AG09309 (cell line): ENCODE results near the gene PFKL.

Experiments used
- DNase-seq: peaks from one replicate; pipeline ENCODE4 v3.0.0-alpha.2; 2010; ENCODE audit warnings: low read depth
- H3K4me3 ChIP-seq: 2 replicates; pipeline ENCODE4 v1.5.1; 2011; ENCODE audit warnings: mild to moderate bottlenecking, low read depth, low read length, moderate library complexity; ENCODE audit not compliant: control insufficient read depth
- TF ChIP-seq, protein P1 (sequence below): IDR thresholded peaks from 2 replicates; pipeline ENCODE4 v1.5.1; 2011; ENCODE audit warnings: mild to moderate bottlenecking, low read depth, low read length, inconsistent platforms; ENCODE audit not compliant: insufficient read depth, control insufficient read depth; ENCODE audit errors: missing control alignments

Gene PFKL

DNA sequence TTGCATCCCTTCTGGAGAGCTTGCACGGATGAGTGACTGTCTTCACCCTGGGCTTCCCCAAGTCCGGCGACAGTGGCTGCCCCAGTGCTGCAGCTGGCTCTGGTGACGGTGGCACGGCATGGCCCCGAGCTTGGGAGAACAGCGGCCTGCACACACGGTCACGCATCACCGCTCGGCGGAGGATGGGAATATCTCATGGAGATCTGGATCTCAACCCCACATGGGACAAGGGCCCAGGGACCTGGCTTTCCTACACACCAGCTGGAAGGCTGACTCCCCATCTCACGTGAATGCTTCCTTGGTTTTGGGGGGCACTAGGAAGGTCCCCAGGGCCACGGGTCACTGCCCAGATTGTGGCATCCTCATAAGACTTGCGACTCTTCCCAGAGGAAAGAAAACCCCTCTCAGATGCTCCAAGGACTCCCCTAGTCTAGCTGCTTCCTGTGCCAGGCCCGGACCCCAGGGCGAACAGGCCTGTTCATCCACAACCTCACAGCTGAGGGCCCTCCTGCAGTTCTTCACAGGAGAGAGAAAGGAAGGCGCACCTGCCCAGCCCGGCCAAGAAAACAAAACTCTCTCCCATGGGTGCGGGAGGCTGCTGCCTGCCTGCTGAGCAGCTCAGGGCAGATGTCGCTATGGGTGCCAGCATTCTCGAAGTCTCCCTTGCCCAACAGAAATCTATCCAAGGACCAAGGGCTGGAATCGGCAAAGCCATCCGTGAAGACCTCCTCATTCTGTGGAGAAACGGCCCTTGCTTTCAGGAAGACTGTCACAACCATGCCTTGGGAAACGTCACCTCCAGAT lies 29.4 kb downstream of the PFKL start:
- TF ChIP-seq, protein P1, sequence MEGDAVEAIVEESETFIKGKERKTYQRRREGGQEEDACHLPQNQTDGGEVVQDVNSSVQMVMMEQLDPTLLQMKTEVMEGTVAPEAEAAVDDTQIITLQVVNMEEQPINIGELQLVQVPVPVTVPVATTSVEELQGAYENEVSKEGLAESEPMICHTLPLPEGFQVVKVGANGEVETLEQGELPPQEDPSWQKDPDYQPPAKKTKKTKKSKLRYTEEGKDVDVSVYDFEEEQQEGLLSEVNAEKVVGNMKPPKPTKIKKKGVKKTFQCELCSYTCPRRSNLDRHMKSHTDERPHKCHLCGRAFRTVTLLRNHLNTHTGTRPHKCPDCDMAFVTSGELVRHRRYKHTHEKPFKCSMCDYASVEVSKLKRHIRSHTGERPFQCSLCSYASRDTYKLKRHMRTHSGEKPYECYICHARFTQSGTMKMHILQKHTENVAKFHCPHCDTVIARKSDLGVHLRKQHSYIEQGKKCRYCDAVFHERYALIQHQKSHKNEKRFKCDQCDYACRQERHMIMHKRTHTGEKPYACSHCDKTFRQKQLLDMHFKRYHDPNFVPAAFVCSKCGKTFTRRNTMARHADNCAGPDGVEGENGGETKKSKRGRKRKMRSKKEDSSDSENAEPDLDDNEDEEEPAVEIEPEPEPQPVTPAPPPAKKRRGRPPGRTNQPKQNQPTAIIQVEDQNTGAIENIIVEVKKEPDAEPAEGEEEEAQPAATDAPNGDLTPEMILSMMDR, result no peak
- DNase-seq, result no peak
- no peak overlapping the region for H3K4me3 ChIP-seq

DNA sequence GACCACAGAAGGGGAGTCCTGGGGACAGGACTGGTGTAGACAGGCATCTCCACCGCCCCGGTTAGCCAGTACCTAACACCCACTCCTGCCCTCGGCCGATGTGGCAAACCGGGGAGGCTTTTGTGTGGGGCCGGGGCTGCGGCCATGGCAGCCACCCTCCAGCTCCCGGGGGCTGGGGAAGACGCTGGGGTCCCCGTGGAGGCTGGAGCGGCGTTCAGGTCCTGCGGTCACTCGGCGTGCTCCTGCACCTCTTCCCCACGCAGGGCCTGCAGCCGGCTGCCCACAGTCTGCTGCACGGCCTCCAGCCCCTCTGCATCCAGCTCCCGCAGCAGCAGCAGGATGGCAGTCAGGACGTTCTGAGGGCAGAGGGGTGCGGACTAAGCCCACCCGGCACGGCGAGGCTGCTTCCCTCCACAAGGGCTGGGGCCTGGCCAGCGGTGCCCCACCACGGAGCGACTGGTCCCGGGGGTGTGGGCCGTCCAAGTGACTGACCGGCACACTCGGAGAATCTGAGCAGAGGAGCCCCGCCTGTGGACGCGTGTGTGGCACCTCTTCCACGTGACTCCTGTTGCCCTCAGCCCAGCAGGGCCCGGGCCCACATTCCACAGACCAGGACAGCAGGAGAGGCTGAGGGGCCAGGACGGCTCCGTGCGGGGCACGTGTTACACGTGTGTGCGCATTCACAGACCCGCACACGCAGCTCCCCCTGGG lies 30.3 kb downstream of the PFKL start:
- no peak for DNase-seq
- TF ChIP-seq, protein P1, result no peak

DNA sequence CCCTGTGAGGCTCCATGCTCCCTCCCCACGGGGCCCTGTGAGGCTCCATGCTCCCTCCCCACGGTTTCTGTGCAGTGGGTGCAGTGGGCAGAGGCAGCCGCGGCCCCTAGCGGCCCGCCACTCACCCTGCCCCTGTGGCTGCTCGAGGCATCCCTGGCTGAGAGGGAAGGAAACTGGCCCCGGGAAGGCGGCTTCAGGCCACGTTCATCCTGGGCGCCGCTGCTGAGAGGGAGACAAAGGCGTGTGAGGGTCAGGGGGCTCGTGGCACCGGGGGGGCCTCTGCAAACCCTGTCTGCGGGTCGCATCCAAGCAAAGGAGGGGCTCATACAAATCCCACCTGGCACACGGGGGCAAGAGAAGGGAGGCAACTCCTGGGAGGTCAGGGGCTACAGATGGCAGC lies 30.8 kb downstream of the PFKL start:
- TF ChIP-seq, protein P1, result no peak
- no peak for DNase-seq
- no peak overlapping the region for H3K4me3 ChIP-seq

More for the DNA sequence above, 30.3 kb downstream of the PFKL start:
- H3K4me3 ChIP-seq, result no peak overlapping the region

DNA sequence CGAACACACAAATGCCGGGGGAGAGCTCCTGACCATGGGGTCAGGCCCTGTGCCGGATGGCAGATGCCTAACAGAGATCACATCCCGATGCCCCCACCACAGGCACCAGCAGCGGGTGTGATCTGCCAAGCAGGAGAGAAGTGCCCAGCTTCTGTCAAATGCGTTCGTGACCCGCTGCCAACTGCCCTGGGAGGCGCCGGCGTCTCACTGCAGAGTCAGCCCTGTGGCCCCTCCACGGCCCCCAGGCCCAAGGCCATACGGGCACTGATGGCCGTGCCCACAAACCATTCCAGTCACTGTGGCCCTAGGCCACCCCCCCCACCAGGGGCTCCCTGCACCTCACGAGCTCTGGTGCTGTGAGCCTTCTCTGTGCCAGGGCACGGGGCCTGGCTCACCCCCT lies 31.4 kb downstream of the PFKL start:
- no peak for DNase-seq
- no peak overlapping the region for H3K4me3 ChIP-seq
- TF ChIP-seq, protein P1, result no peak

DNA sequence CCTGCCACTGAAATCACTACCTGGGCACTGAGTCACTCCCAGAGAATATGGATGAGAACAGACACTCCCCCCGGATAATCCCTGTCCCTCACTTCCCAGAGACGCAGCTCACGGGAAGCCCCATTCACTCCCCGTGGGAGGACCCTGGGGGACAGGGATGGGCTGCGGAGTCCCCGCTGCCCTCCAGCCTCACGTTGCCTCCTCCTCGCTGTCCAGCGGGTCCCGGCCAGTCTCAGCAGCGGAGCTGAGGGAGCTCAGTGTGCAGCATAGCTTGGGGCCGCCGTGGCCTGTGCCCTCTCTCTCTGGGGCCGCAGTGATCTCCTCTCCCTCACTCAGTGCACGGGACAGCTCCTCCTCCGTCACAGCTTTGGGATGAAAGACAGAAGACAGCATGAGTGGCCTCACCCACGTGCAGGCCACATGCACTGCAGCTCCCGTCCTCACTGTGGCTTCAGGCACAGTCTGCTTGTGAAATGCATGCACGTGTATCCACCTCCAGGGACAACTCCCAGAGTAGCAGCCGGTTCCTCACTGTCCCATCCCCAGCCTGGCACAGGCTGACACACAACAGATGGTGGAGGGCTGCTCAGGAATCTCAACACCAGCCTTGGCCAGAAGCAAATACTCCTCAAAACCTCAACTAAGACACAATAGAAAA lies 31.9 kb downstream of the PFKL start:
- TF ChIP-seq, protein P1, result no peak
- DNase-seq, result no peak
- H3K4me3 ChIP-seq, result no peak overlapping the region

DNA sequence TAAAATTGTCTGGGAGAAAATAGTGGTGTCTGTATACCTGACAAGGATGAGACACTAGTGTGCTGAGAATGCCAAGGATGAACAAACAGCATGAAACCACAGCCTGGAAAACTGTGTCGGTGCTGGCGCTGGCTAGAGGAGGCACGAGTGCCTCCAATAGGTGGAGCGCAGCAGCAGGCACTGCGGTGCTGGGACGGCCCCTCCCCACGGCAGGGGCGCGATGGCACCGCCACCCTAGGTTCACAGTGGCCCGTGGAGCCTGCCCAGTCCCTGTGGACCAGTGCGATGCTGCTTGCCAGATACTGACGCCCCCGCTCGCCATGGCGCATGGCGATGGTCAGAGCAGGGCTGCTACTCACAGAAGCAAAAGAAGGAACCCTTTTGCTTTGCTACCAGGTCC lies 32.5 kb downstream of the PFKL start:
- DNase-seq, result no peak
- no peak overlapping the region for H3K4me3 ChIP-seq
- TF ChIP-seq, protein P1, result no peak
